Upper lobe of left lung (tissue), 4 donors: ENCODE results near the gene DMBT1.

Source experiments
- EP300 ChIP-seq, 4 donors: sonication (generic); formaldehyde crosslinking; IDR thresholded peaks; one replicate each; pipeline ENCODE4 v1.5.1; 2017; ENCODE audit warnings: antibody characterized with exemption in 4 of 4, control low read depth in 2 of 4
- POLR2A ChIP-seq, 4 donors: fragments of 450-650 bp; IDR thresholded peaks; one replicate each; pipeline ENCODE4 v1.5.1; 2016 to 2017; ENCODE audit warnings: antibody characterized with exemption in 4 of 4, mild to moderate bottlenecking in 2 of 4
- POLR2AphosphoS5 ChIP-seq, 2 donors: sonication (generic); formaldehyde crosslinking; IDR thresholded peaks; one replicate each; pipeline ENCODE4 v1.5.1; 2017; ENCODE audit warnings: antibody characterized with exemption in 2 of 2
- TF ChIP-seq, protein P1 (sequence below), 6 experiments: fragments of 450-650 bp in 4 of 6; fragments of 200-600 bp in 2 of 6; sonication (generic) in 2 of 6; IDR thresholded peaks; one replicate each; pipeline ENCODE4 v1.5.1; 2016 to 2019; ENCODE audit warnings: antibody characterized with exemption in 6 of 6

DNA sequence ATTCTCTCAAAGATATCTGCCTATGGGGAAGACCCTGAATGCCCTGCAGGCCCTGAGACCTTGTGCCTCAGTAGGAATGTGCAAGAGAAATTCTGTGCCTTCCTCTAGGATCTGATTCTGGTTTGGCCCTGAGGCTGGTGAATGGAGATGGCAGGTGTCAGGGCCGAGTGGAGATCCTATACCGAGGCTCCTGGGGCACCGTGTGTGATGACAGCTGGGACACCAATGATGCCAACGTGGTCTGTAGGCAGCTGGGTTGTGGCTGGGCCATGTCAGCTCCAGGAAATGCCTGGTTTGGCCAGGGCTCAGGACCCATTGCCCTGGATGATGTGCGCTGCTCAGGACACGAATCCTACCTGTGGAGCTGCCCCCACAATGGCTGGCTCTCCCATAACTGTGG, 15.7 kb downstream of the DMBT1 start:
- TF ChIP-seq, protein P1, sequence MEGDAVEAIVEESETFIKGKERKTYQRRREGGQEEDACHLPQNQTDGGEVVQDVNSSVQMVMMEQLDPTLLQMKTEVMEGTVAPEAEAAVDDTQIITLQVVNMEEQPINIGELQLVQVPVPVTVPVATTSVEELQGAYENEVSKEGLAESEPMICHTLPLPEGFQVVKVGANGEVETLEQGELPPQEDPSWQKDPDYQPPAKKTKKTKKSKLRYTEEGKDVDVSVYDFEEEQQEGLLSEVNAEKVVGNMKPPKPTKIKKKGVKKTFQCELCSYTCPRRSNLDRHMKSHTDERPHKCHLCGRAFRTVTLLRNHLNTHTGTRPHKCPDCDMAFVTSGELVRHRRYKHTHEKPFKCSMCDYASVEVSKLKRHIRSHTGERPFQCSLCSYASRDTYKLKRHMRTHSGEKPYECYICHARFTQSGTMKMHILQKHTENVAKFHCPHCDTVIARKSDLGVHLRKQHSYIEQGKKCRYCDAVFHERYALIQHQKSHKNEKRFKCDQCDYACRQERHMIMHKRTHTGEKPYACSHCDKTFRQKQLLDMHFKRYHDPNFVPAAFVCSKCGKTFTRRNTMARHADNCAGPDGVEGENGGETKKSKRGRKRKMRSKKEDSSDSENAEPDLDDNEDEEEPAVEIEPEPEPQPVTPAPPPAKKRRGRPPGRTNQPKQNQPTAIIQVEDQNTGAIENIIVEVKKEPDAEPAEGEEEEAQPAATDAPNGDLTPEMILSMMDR (IDR thresholded peaks at IDR 0.05) = no peak
- TF ChIP-seq POLR2A (IDR thresholded peaks at IDR 0.05) (no peak), POLR2AphosphoS5 (IDR thresholded peaks at IDR 0.05) (no peak), EP300 (IDR thresholded peaks at IDR 0.05) (no peak)
